GM19239 (cell line): ENCODE measurements around the gene NELFB.
"Not testable (repeated sequence)": the region's sequence is repeated elsewhere in the genome, so short reads cannot be mapped to it uniquely, and the experiment has no call there.

Experiments
- DNase-seq: peaks from one replicate; pipeline ENCODE4 v3.0.0; 2011; ENCODE audit warnings: low spot score; ENCODE audit not compliant: insufficient read length
- FAIRE-seq: peaks from 2 replicates; lab custom pipeline; 2011; peaks lifted over from hg19 to GRCh38; lab: Jason Lieb, UNC

NELFB gene

GRCh38 chr9:137234055-137234697, 21.0 kb upstream of the NELFB start:
- no peak for DNase-seq
- no peak for FAIRE-seq

- no peak for DNase-seq
- no peak for FAIRE-seq
These were observed 20.2 kb upstream of the NELFB start for GRCh38 chr9:137234758-137235423.

- FAIRE-seq = no peak
- no peak for DNase-seq
These were observed 19.5 kb upstream of the NELFB start for GRCh38 chr9:137235424-137236237.

GRCh38 chr9:137236238-137236935, 18.7 kb upstream of the NELFB start:
- FAIRE-seq (peak; percentile 64), DNase-seq (peak; percentile 100)

- DNase-seq (no peak), FAIRE-seq (no peak)
These were observed 18.1 kb upstream of the NELFB start for GRCh38 chr9:137236936-137237421.

- FAIRE-seq = no peak
- DNase-seq = no peak
These were observed 17.1 kb upstream of the NELFB start for GRCh38 chr9:137237759-137238726.

GRCh38 chr9:137239541-137240200, 15.5 kb upstream of the NELFB start:
- DNase-seq, FAIRE-seq: not testable (repeated sequence)

GRCh38 chr9:137240318-137240840, 14.7 kb upstream of the NELFB start:
- peak; percentile 68 for FAIRE-seq
- DNase-seq = no peak

GRCh38 chr9:137240841-137241489, 14.2 kb upstream of the NELFB start, which contains the start of gene TUBB4B:
Gene TUBB4B (plus strand): TSS chr9:137241287. CDS start chr9:137241361, 74 bp downstream.
- peak; percentile 100 for FAIRE-seq
- DNase-seq = peak; percentile 100

GRCh38 chr9:137241490-137242268, 13.4 kb upstream of the NELFB start:
- no peak for DNase-seq
- no peak for FAIRE-seq

GRCh38 chr9:137242269-137243203, 12.6 kb upstream of the NELFB start:
- DNase-seq = no peak
- peak; percentile 8 for FAIRE-seq

- not testable (repeated sequence) for DNase-seq, FAIRE-seq
These were observed 11.9 kb upstream of the NELFB start for GRCh38 chr9:137243266-137243625.

GRCh38 chr9:137243626-137244485, 11.3 kb upstream of the NELFB start:
- no peak for FAIRE-seq
- no peak for DNase-seq

GRCh38 chr9:137244486-137245449, 10.4 kb upstream of the NELFB start:
- FAIRE-seq = no peak
- no peak for DNase-seq
